Muscle layer of colon (tissue), 2 donors: ENCODE measurements around the gene NT5C1A.

Experiments used
- H3K27ac ChIP-seq: one replicate; pipeline ENCODE4 v1.7.0; 2013; ENCODE audit warnings: low read depth, mild to moderate bottlenecking, low read length, moderate library complexity
- H3K27me3 ChIP-seq, 2 donors: one replicate each; pipeline ENCODE4 v1.7.0; 2013; ENCODE audit warnings: low read length in 2 of 2, mild to moderate bottlenecking in 2 of 2; ENCODE audit not compliant: insufficient read depth in 2 of 2, control insufficient read depth in 1 of 2
- H3K36me3 ChIP-seq: one replicate; pipeline ENCODE4 v1.7.0; 2013; ENCODE audit warnings: mild to moderate bottlenecking, low read length; ENCODE audit not compliant: insufficient read depth
- H3K4me1 ChIP-seq: one replicate; pipeline ENCODE4 v1.7.0; 2013; ENCODE audit warnings: mild to moderate bottlenecking, low read length; ENCODE audit not compliant: insufficient read depth
- H3K4me3 ChIP-seq, 2 donors: one replicate each; pipeline ENCODE4 v1.7.0; 2013; ENCODE audit warnings: low read length in 2 of 2, low read depth in 1 of 2, mild to moderate bottlenecking in 1 of 2, moderate library complexity in 1 of 2
- H3K9ac ChIP-seq: one replicate; pipeline ENCODE4 v1.7.0; 2013; ENCODE audit warnings: low read length
- H3K9me3 ChIP-seq: one replicate; pipeline ENCODE4 v1.7.0; 2013; ENCODE audit warnings: mild to moderate bottlenecking, low read length
- donor health status: abdominal sarcoma.
- donor health status: Adenocarcinoma of cecum.

The NT5C1A gene

DNA sequence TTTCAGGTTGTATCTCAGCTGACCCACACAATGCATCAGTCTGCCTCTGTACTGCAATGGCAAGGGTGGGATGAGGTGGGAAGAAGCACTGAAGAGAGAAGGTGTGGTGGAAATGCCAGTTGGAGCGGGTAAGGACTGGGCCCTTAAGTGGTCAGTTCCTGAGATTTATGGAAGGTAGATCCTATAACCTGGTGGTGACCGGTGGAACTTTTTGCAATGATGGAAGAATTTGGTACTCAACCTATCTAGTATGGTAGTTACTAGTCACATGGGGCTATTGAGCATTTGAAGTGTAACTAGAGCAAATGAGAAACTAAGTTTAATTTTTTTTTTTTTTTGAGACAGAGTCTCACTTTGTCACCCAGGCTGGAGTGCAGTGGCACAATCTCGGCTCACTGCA, 27.5 kb upstream of the NT5C1A start:
- no peak overlapping the region for H3K27ac ChIP-seq
- no peaks in the 10 kb centered on the region for H3K36me3 ChIP-seq
- no peak overlapping the region for H3K4me3 ChIP-seq
- no peaks in the 10 kb centered on the region for H3K4me1 ChIP-seq
- no peak overlapping the region for H3K9ac ChIP-seq
- H3K9me3 ChIP-seq: no peaks in the 10 kb centered on the region
- H3K27me3 ChIP-seq: no peaks in the 10 kb centered on the region

DNA sequence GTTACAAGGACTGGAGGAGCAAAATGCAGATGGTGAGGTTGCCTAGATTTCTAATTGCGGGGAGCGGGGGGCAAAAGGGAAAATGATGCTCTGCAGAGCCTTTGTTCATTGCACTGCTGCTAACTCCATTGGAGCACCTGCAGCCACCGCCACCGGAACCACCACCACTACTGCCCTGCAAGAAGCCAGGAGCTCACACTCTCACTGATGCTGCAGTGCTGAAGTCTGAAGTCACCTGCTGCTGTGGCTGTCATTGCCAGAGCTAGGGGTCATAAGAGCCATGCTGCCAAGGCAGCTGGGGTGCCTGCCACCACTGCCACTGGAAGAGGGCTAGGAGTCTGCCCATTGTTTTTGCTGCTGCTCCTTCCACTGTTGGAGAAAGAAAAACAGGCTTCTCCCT, 26.7 kb upstream of the NT5C1A start:
- H3K4me1 ChIP-seq: no peaks in the 10 kb centered on the region
- no peak overlapping the region for H3K4me3 ChIP-seq
- no peaks in the 10 kb centered on the region for H3K9me3 ChIP-seq
- no peaks in the 10 kb centered on the region for H3K27me3 ChIP-seq
- no peak overlapping the region for H3K27ac ChIP-seq
- no peaks in the 10 kb centered on the region for H3K36me3 ChIP-seq
- no peak overlapping the region for H3K9ac ChIP-seq

DNA sequence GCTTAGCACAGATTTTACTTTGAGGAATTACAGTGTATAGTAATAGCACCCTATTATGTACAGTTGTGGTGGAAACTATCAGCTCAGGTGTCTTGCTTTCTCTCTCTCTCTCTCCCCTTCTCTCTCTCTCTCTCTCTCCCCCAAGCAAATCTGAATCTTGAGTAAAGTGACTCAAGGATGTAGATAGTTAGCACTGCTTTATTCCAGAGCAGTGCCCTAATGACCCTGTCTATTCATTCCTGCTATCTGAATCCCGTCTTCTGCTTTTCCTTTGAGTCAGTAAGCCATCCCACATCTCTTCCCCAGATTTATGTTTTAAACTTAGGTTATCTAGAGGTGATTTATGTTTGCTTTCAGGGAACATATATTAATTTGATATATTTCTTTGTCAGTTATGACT, 24.5 kb upstream of the NT5C1A start:
- Histone ChIP-seq H3K9ac (no peak overlapping the region), H3K4me3 (no peak overlapping the region), H3K27ac (no peak overlapping the region), H3K36me3 (no peaks in the 10 kb centered on the region), H3K9me3 (no peaks in the 10 kb centered on the region), H3K4me1 (peaks cover 11% of the 10 kb centered on the region), H3K27me3 (peaks cover 14 to 21% of the 10 kb centered on the region in 2 donors)

DNA sequence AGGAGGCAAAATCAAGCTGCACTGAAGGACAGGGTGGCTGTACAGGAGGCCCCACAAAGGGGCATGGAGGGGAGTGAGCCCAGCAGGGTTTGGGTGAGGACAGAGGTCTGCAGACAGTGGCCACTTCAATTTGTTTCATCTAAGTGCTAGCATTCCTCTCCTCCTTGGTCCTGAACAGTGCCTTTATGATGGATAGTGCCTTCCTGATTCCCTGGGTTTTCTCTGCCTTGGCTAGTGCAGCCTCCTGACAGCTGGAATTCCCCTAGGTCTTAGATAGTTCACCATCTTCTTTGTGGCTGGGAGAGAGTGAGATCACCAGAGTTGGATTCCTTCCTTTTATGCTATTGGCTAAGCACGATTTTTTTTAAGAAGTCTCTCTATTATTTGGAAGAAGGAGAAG, 23.1 kb upstream of the NT5C1A start:
- Histone ChIP-seq H3K9me3 (no peaks in the 10 kb centered on the region), H3K27ac (no peak overlapping the region), H3K36me3 (no peaks in the 10 kb centered on the region), H3K4me1 (peaks cover 15% of the 10 kb centered on the region), H3K27me3 (peaks cover 26 to 35% of the 10 kb centered on the region in 2 donors), H3K4me3 (no peak overlapping the region), H3K9ac (no peak overlapping the region)

DNA sequence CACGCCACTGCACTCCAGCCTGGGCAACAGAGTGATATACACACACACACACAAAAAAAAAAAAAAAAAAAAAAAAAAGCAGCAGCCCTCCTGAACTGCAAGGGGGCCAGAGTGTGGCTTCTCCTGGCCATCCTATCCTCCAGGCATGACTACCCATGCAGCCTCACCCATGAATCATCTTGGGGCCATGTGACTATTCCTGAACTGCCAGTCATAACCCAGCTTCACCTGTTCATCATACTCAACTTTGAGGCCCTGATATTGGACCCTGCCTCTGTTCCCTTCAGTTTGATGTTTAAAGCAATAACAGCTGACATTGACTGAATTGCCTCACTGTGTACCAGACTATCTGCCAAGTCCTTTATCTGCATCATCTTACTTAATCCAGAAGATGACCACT, 22.1 kb upstream of the NT5C1A start:
- no peak overlapping the region for H3K4me3 ChIP-seq
- H3K27me3 ChIP-seq: peaks cover 29 to 45% of the 10 kb centered on the region in 2 donors
- H3K9me3 ChIP-seq: no peaks in the 10 kb centered on the region
- H3K4me1 ChIP-seq: peaks cover 15% of the 10 kb centered on the region
- H3K27ac ChIP-seq: no peak overlapping the region
- no peaks in the 10 kb centered on the region for H3K36me3 ChIP-seq
- H3K9ac ChIP-seq: no peak overlapping the region

DNA sequence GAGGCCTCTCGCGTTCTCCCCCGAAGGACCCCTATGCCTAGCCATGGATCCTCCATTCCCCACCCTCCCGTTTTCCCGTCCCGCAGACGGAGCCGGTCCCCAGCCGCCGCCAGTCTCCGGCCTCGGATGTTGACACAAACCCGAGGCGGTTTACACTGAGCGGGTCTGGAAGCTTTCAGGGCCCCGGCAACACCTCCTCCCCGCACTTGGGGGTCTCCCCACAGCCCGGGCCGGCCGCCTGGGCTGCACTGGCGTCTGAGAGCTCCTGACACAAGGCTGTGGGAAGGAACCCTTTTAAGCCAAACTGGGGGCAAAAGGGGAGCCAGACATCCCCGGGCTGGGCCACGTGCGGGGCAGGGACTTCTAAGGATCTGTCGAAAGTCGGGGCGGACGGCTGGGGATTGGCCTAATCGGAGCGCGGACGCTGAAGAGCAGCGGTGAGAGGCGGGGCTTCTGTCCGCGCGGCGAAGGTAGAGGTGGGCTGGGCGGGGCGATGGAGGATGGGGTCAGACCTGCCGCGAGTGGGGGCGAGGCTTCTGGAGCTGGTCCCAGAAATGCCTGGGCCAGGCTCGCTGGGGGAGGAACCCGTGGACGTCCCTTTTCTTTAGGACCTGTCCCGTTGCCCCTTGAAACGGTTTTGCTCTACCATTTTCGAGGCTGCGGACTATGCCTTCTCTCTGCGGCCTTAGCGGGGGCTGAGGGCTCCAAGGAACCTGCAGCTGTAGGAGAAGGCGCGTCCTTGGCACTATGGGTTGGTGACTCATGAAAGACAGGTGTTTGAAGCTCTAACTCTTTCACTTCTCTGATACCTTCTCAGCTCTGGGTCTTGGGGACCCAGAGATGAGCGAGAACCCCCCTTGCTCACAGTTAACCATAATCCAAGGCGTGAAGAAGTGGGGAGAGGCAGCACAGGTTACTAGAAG, 20.5 kb upstream of the NT5C1A start:
- Histone ChIP-seq H3K4me3 (peak overlapping the region in 1 of 2 donors; percentile 15), H3K9ac (no peak overlapping the region), H3K36me3 (no peaks in the 10 kb centered on the region), H3K4me1 (peaks cover 15% of the 10 kb centered on the region), H3K27ac (no peak overlapping the region), H3K9me3 (no peaks in the 10 kb centered on the region), H3K27me3 (peaks cover 29 to 46% of the 10 kb centered on the region in 2 donors)

DNA sequence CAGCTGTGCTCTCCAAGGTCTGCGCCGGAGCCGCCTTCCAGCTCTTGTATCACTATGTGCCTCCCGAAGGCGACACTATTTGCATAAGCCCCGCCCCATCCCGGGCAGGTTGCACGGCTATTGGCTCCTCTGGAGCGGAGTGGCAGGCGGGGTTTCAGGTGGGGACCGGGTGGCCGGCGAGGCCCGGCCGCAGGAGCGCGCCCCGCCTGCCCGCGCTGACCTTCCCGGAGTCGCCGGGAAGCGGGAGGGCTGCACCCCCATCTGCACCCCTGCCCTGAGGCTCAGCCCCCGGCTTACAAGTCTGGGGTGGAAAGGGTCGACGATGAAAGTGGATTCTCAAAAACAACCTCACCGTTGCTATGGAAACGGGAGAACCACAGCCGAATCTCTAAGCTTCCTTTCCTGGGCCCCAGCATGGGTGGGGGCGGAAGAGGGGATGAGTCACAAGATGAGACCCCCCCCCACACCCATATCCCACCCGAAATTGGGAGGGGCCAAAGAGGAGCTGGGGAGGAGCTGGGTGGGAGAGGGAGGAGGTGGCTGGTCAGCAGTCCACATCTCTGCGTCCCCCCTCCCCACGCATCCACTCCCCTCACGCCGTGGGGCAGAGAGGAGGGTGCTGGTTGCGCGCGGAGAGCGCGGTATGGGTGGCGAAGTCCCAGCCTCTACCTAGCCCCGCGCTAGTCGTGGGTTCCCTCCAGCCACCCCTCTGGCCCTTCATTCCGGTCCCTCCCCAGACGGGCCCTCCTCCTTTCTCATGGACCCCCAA, 19.7 kb upstream of the NT5C1A start, which contains the start of gene HPCAL4:
Gene HPCAL4 (minus strand): TSS at position 51 of the 769 bp plus-strand sequence. CDS start 6,830 bp downstream, outside the sequence.
- H3K4me3 ChIP-seq: peak within 1 kb of the TSS in 1 of 2 donors; percentile 31

DNA sequence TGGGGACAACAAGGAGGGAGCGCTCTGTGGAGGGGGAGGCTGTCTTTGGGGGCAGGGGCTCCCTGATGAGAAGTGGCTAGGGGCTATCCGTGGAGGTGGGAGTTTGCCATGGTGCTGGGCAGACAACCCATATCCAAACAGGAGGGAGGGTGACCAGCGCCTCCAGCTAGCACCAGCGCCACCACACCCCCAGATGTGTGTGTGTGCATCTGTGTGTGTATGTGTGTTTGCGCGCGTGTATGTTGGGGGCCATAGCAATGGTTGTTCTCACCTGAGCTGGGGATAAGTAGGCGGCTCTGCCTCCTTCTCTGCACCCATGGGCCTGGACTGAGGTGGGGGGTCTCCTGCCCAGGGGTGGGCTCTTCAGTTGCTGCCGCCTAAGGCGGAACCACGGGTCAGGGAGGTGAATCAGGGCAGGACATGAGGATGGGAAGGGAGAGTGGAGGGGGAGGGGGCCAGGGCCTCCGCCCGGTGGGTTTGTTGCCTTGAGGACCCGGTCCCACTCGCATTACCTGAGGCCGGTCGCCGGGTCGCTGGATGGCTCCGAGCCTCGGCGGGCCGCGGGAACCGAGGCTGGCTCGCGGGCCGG, 19.0 kb upstream of the NT5C1A start:
- no peak overlapping the region for H3K9ac ChIP-seq
- H3K36me3 ChIP-seq: no peaks in the 10 kb centered on the region
- H3K4me1 ChIP-seq: peaks cover 15% of the 10 kb centered on the region
- no peaks in the 10 kb centered on the region for H3K9me3 ChIP-seq
- H3K27me3 ChIP-seq: peaks cover 29 to 46% of the 10 kb centered on the region in 2 donors
- H3K27ac ChIP-seq: no peak overlapping the region
- peak overlapping the region in 1 of 2 donors; percentile 31 for H3K4me3 ChIP-seq

More for the DNA sequence above, 19.7 kb upstream of the NT5C1A start, which contains the start of gene HPCAL4:
- H3K36me3 ChIP-seq: no peaks in the 10 kb centered on the region
- no peak within 1 kb of the TSS for H3K27ac ChIP-seq
- H3K9ac ChIP-seq: no peak within 1 kb of the TSS
- peaks cover 29 to 46% of the 10 kb centered on the region in 2 donors for H3K27me3 ChIP-seq
- H3K4me1 ChIP-seq: peaks cover 15% of the 10 kb centered on the region
- H3K9me3 ChIP-seq: no peaks in the 10 kb centered on the region

DNA sequence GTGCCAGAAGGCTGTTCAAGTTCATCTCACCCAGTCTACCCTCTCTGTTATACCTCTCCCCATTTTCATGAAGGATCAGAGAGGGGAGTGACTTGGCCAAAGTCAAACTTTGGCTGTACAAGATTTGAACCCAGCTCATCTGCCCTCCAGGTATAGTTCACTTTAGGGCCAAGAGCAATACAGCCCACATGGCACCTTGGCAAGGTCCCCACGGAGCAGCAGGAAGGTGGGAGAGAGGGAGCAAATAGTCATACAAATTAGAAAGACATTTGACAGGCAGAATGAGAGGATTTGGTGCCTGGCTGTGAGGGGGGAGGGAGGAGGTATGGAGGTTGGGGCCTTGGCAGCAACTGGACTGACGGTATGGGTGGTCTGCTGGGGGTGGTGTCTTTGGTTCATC, 18.3 kb upstream of the NT5C1A start:
- no peak overlapping the region for H3K4me3 ChIP-seq
- no peaks in the 10 kb centered on the region for H3K9me3 ChIP-seq
- no peak overlapping the region for H3K9ac ChIP-seq
- no peak overlapping the region for H3K27ac ChIP-seq
- H3K4me1 ChIP-seq: peaks cover 15% of the 10 kb centered on the region
- no peaks in the 10 kb centered on the region for H3K36me3 ChIP-seq
- H3K27me3 ChIP-seq: peaks cover 29 to 48% of the 10 kb centered on the region in 2 donors

DNA sequence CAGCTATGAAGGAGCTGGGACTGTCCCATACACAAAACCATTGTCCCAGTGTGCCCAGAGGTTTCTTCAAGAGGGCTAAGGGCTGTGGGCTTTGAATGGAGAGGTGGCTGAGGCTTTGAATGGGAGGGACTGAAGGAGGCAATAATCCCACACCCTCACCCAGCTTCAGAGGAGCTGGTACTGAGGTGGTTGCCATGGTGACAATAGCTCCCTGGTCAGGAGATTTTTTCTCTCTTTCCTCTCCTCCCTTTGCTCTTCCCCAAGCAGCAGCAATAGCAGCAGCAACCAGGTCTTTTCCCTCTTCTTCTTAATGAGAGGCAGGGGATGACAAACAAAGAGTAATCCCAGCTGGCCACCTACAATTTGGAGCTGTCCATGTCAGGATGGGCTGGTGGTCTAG, 17.7 kb upstream of the NT5C1A start:
- Histone ChIP-seq H3K27me3 (peaks cover 29 to 54% of the 10 kb centered on the region in 2 donors), H3K36me3 (no peaks in the 10 kb centered on the region), H3K9ac (no peak overlapping the region), H3K9me3 (no peaks in the 10 kb centered on the region), H3K4me1 (peaks cover 15% of the 10 kb centered on the region), H3K4me3 (no peak overlapping the region), H3K27ac (no peak overlapping the region)

DNA sequence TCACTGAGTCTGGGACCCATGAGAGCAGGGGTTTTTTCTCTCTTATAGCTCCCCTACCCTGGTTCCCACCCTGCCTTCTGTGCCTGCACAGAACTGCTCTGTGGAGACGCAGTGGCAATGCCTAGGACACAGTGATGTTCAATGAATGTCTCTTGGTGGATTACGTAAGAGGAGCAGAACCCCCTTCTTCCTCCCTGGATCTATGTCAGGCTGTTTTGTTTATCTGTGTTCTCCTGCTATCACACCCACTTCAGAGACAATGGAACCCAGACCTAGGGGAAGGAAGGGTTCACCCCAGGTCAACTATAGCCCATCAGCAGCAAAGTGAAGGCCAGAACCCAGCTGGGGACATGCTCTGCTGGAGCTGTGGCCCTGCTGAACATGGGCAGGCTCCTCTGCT, 17.3 kb upstream of the NT5C1A start:
- Histone ChIP-seq H3K36me3 (no peaks in the 10 kb centered on the region), H3K27me3 (peaks cover 29 to 58% of the 10 kb centered on the region in 2 donors), H3K9ac (no peak overlapping the region), H3K4me3 (no peak overlapping the region), H3K9me3 (no peaks in the 10 kb centered on the region), H3K4me1 (peaks cover 15% of the 10 kb centered on the region), H3K27ac (no peak overlapping the region)
